Activated CD4-positive, alpha-beta T cell treated with anti-CD3 and anti-CD28 coated beads, Interleukin-2, amount 10 ng/mL, durations not matched to agents 7 days and 5 days (primary cell): ENCODE measurements around the gene ABHD17C. TPM values are rescaled to one million over a fixed set of nuclear protein-coding genes. Genes with fewer than 3 reads are reported as not detected.

Experiments used
- CTCF ChIA-PET: fragments of 350-600 bp; sonication (Branson Sonifier 250); formaldehyde crosslinking; loops from one replicate; lab custom pipeline; 2021; ENCODE audit warnings: antibody characterized with exemption; lab: Charles Lee
- POLR2A ChIA-PET: fragments of 350-600 bp; sonication (Branson Sonifier 250); formaldehyde crosslinking; loops from one replicate; lab custom pipeline; 2021; ENCODE audit warnings: antibody characterized with exemption; lab: Charles Lee
- DNase-seq: peaks from one replicate; pipeline ENCODE4 v3.0.0-alpha.2; 2020
- H3K27ac Mint-ChIP-seq: one replicate; pipeline ENCODE4 v1.8.0; 2021; ENCODE audit warnings: mild to moderate bottlenecking, moderate library complexity, mixed read lengths
- H3K27me3 Mint-ChIP-seq: one replicate; pipeline ENCODE4 v1.8.0; 2021; ENCODE audit warnings: mixed read lengths
- H3K36me3 Mint-ChIP-seq: one replicate; pipeline ENCODE4 v1.8.0; 2021; ENCODE audit warnings: low read depth, mixed read lengths
- H3K4me1 Mint-ChIP-seq: one replicate; pipeline ENCODE4 v1.8.0; 2021; ENCODE audit warnings: mixed read lengths
- H3K4me3 Mint-ChIP-seq: one replicate; pipeline ENCODE4 v1.8.0; 2021; ENCODE audit warnings: mild to moderate bottlenecking, moderate library complexity, mixed read lengths
- H3K9me3 Mint-ChIP-seq: one replicate; pipeline ENCODE4 v1.8.0; 2021; ENCODE audit warnings: mixed read lengths
- total RNA-seq, 2 experiments: library from RNA; stranded (reverse); gene quantifications; one replicate each; pipeline ENCODE4 v1.2.3, GENCODE V29; 2021

Gene ABHD17C
- total RNA-seq, 2 experiments from 2014 or later: 4.0 to 5.6 TPM

GRCh38 chr15:80712956-80713355, 17.8 kb downstream of the ABHD17C start:
- POLR2A ChIA-PET: no interaction called here
- Mint-ChIP-seq H3K27me3 (no peaks in the 10 kb centered on the region), H3K27ac (no peak overlapping the region), H3K4me1 (peaks cover 25% of the 10 kb centered on the region), H3K9me3 (no peaks in the 10 kb centered on the region), H3K36me3 (no peaks in the 10 kb centered on the region), H3K4me3 (no peak overlapping the region)
- no peak for DNase-seq
- CTCF ChIA-PET: no interaction called here

GRCh38 chr15:80721476-80721875, 26.4 kb downstream of the ABHD17C start:
- ChIA-PET CTCF (no interaction called here), POLR2A (no interaction called here)
- H3K27me3 Mint-ChIP-seq: no peaks in the 10 kb centered on the region
- H3K4me1 Mint-ChIP-seq: no peaks in the 10 kb centered on the region
- no peak overlapping the region for H3K4me3 Mint-ChIP-seq
- no peaks in the 10 kb centered on the region for H3K9me3 Mint-ChIP-seq
- H3K36me3 Mint-ChIP-seq: no peaks in the 10 kb centered on the region
- no peak overlapping the region for H3K27ac Mint-ChIP-seq
- no peak for DNase-seq

GRCh38 chr15:80722811-80723210, 27.7 kb downstream of the ABHD17C start:
- H3K4me1 Mint-ChIP-seq: no peaks in the 10 kb centered on the region
- no peak overlapping the region for H3K27ac Mint-ChIP-seq
- POLR2A ChIA-PET: no interaction called here
- no peaks in the 10 kb centered on the region for H3K36me3 Mint-ChIP-seq
- no peaks in the 10 kb centered on the region for H3K27me3 Mint-ChIP-seq
- no peak for DNase-seq
- H3K4me3 Mint-ChIP-seq: no peak overlapping the region
- H3K9me3 Mint-ChIP-seq: no peaks in the 10 kb centered on the region
- CTCF ChIA-PET: interaction anchor here (0.6 kb wide), 1 partner anchor 218 kb away, joined by 3 read pairs; no protein-coding TSS in a partner anchor

- DNase-seq: no peak
- Mint-ChIP-seq H3K27ac (no peak overlapping the region), H3K4me1 (peaks cover 1% of the 10 kb centered on the region), H3K27me3 (no peaks in the 10 kb centered on the region), H3K9me3 (no peaks in the 10 kb centered on the region), H3K36me3 (no peaks in the 10 kb centered on the region), H3K4me3 (no peak overlapping the region)
- CTCF ChIA-PET: no interaction called here
- POLR2A ChIA-PET: no interaction called here
Observed at GRCh38 chr15:80727196-80727595, 32.1 kb downstream of the ABHD17C start.

- no peak overlapping the region for H3K27ac Mint-ChIP-seq
- CTCF ChIA-PET: no interaction called here
- H3K4me3 Mint-ChIP-seq: no peak overlapping the region
- H3K36me3 Mint-ChIP-seq: no peaks in the 10 kb centered on the region
- H3K27me3 Mint-ChIP-seq: no peaks in the 10 kb centered on the region
- DNase-seq: no peak
- POLR2A ChIA-PET: no interaction called here
- no peaks in the 10 kb centered on the region for H3K9me3 Mint-ChIP-seq
- H3K4me1 Mint-ChIP-seq: peaks cover 1% of the 10 kb centered on the region
Observed at GRCh38 chr15:80727596-80727995, 32.5 kb downstream of the ABHD17C start.

- DNase-seq: no peak
- ChIA-PET POLR2A (no interaction called here), CTCF (no interaction called here)
- no peaks in the 10 kb centered on the region for H3K27me3 Mint-ChIP-seq
- H3K9me3 Mint-ChIP-seq: no peaks in the 10 kb centered on the region
- no peak overlapping the region for H3K4me3 Mint-ChIP-seq
- no peaks in the 10 kb centered on the region for H3K36me3 Mint-ChIP-seq
- H3K4me1 Mint-ChIP-seq: peaks cover 1% of the 10 kb centered on the region
- H3K27ac Mint-ChIP-seq: no peak overlapping the region
Observed at GRCh38 chr15:80730387-80730786, 35.3 kb downstream of the ABHD17C start.

- DNase-seq: no peak
- POLR2A ChIA-PET: no interaction called here
- peaks cover 1% of the 10 kb centered on the region for H3K4me1 Mint-ChIP-seq
- H3K9me3 Mint-ChIP-seq: no peaks in the 10 kb centered on the region
- no peak overlapping the region for H3K4me3 Mint-ChIP-seq
- H3K36me3 Mint-ChIP-seq: no peaks in the 10 kb centered on the region
- no peaks in the 10 kb centered on the region for H3K27me3 Mint-ChIP-seq
- no peak overlapping the region for H3K27ac Mint-ChIP-seq
- CTCF ChIA-PET: no interaction called here
Observed at GRCh38 chr15:80730926-80731325, 35.8 kb downstream of the ABHD17C start.

GRCh38 chr15:80732167-80732566, 37.1 kb downstream of the ABHD17C start:
- POLR2A ChIA-PET: no interaction called here
- H3K27ac Mint-ChIP-seq: no peak overlapping the region
- H3K27me3 Mint-ChIP-seq: no peaks in the 10 kb centered on the region
- CTCF ChIA-PET: interaction anchor here (0.7 to 1.2 kb wide), 2 partner anchors 20 to 24 kb away, joined by 3 read pairs; no protein-coding TSS in a partner anchor
- no peak for DNase-seq
- H3K4me3 Mint-ChIP-seq: no peak overlapping the region
- H3K36me3 Mint-ChIP-seq: no peaks in the 10 kb centered on the region
- no peaks in the 10 kb centered on the region for H3K9me3 Mint-ChIP-seq
- peaks cover 1% of the 10 kb centered on the region for H3K4me1 Mint-ChIP-seq

- no peak for DNase-seq
- Mint-ChIP-seq H3K27ac (no peak overlapping the region), H3K9me3 (no peaks in the 10 kb centered on the region), H3K27me3 (no peaks in the 10 kb centered on the region), H3K4me1 (peaks cover 1% of the 10 kb centered on the region), H3K4me3 (no peak overlapping the region), H3K36me3 (no peaks in the 10 kb centered on the region)
- CTCF ChIA-PET: interaction anchor here (1.2 kb wide), 1 partner anchor 23 kb away, joined by 3 read pairs; no protein-coding TSS in a partner anchor
- POLR2A ChIA-PET: no interaction called here
Observed at GRCh38 chr15:80732818-80733217, 37.7 kb downstream of the ABHD17C start.

GRCh38 chr15:80733460-80733859, 38.4 kb downstream of the ABHD17C start:
- Mint-ChIP-seq H3K4me3 (no peak overlapping the region), H3K4me1 (peaks cover 1% of the 10 kb centered on the region), H3K27me3 (no peaks in the 10 kb centered on the region), H3K27ac (no peak overlapping the region), H3K36me3 (no peaks in the 10 kb centered on the region), H3K9me3 (no peaks in the 10 kb centered on the region)
- POLR2A ChIA-PET: no interaction called here
- no peak for DNase-seq
- CTCF ChIA-PET: interaction anchor here (1.2 to 1.4 kb wide), 3 partner anchors 11 to 23 kb away, joined by 3 read pairs; no protein-coding TSS in a partner anchor

- H3K27ac Mint-ChIP-seq: no peak overlapping the region
- H3K27me3 Mint-ChIP-seq: no peaks in the 10 kb centered on the region
- ChIA-PET POLR2A (no interaction called here), CTCF (interaction anchor here (0.5 kb wide), 1 partner anchor 36 kb away, joined by 3 read pairs; no protein-coding TSS in a partner anchor)
- H3K9me3 Mint-ChIP-seq: no peaks in the 10 kb centered on the region
- peaks cover 1% of the 10 kb centered on the region for H3K4me1 Mint-ChIP-seq
- no peaks in the 10 kb centered on the region for H3K36me3 Mint-ChIP-seq
- H3K4me3 Mint-ChIP-seq: no peak overlapping the region
- no peak for DNase-seq
Observed at GRCh38 chr15:80735344-80735743, 40.2 kb downstream of the ABHD17C start.

- Mint-ChIP-seq H3K36me3 (no peaks in the 10 kb centered on the region), H3K4me1 (no peaks in the 10 kb centered on the region), H3K27ac (no peak overlapping the region), H3K9me3 (no peaks in the 10 kb centered on the region), H3K4me3 (no peak overlapping the region), H3K27me3 (no peaks in the 10 kb centered on the region)
- ChIA-PET POLR2A (no interaction called here), CTCF (no interaction called here)
- DNase-seq: no peak
Observed at GRCh38 chr15:80736560-80736959, 41.5 kb downstream of the ABHD17C start.

- Mint-ChIP-seq H3K27ac (no peak overlapping the region), H3K4me3 (no peak overlapping the region), H3K4me1 (no peaks in the 10 kb centered on the region), H3K36me3 (no peaks in the 10 kb centered on the region), H3K27me3 (no peaks in the 10 kb centered on the region), H3K9me3 (no peaks in the 10 kb centered on the region)
- CTCF ChIA-PET: interaction anchor here (1.7 kb wide), 1 partner anchor 228 kb away, joined by 3 read pairs; no protein-coding TSS in a partner anchor
- POLR2A ChIA-PET: no interaction called here
- DNase-seq: no peak
Observed at GRCh38 chr15:80739919-80740318, 44.8 kb downstream of the ABHD17C start.

GRCh38 chr15:80742081-80742480, 47.0 kb downstream of the ABHD17C start:
- Mint-ChIP-seq H3K36me3 (peaks cover 3% of the 10 kb centered on the region), H3K9me3 (no peaks in the 10 kb centered on the region), H3K27me3 (no peaks in the 10 kb centered on the region), H3K4me3 (no peak overlapping the region), H3K27ac (no peak overlapping the region), H3K4me1 (no peaks in the 10 kb centered on the region)
- CTCF ChIA-PET: no interaction called here
- DNase-seq: no peak
- POLR2A ChIA-PET: no interaction called here
